Measurements from ENCODE around the gene ASCC3.

- TF ChIP-seq EP300 (IDR thresholded peaks at IDR 0.05) = no peak
- no peak for TF ChIP-seq CTCF (IDR thresholded peaks at IDR 0.05)
Observed at GRCh38 chr6:100730001-100730980, 150.8 kb downstream of the ASCC3 start.
